ENCODE results near the gene QPRT. TPM values are rescaled to one million over a fixed set of nuclear protein-coding genes. Genes with fewer than 3 reads are reported as not detected.

QPRT gene
- total RNA-seq, 1 experiment from 2014 or later = 27.9 TPM

DNA sequence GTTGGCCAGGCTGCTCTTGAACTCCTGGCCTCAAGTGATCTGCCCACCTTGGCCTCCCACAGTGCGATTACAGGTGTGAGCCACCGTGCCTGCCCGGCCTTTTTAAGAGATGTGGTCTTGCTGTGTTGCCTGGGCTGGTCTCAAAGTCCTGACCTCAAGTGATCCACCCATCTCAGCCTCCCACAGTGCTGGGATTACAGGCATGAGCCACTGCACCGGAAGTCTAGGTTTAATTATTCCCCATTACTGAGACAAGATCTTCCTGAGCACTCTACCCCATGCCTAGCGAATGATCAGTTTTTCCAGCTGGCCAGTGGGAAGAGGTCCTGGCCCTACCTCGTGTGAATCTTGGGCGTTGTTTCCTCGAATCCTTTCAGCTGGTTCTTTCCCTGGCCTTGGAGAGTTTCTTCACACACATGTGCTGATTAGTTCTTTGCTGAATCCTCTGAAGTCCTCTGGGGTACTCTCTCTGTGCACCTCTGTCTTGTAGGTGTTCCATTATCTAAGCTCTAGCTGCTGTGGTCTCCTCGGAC is 47.9 kb downstream of the QPRT start:
- TF ChIP-seq POLR2AphosphoS5 (IDR thresholded peaks at IDR 0.05; ENCODE audit: low read depth, low read length) (no peak), TCF7L2 (IDR thresholded peaks at IDR 0.05; ENCODE audit: low read depth, low read length) (no peak), SIN3A (IDR thresholded peaks at IDR 0.05; ENCODE audit: borderline replicate concordance, insufficient read depth, low read depth, low read length) (no peak)
- TF ChIP-seq, protein P1, sequence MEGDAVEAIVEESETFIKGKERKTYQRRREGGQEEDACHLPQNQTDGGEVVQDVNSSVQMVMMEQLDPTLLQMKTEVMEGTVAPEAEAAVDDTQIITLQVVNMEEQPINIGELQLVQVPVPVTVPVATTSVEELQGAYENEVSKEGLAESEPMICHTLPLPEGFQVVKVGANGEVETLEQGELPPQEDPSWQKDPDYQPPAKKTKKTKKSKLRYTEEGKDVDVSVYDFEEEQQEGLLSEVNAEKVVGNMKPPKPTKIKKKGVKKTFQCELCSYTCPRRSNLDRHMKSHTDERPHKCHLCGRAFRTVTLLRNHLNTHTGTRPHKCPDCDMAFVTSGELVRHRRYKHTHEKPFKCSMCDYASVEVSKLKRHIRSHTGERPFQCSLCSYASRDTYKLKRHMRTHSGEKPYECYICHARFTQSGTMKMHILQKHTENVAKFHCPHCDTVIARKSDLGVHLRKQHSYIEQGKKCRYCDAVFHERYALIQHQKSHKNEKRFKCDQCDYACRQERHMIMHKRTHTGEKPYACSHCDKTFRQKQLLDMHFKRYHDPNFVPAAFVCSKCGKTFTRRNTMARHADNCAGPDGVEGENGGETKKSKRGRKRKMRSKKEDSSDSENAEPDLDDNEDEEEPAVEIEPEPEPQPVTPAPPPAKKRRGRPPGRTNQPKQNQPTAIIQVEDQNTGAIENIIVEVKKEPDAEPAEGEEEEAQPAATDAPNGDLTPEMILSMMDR (IDR thresholded peaks at IDR 0.05) = no peak
- TF ChIP-seq, protein P2, sequence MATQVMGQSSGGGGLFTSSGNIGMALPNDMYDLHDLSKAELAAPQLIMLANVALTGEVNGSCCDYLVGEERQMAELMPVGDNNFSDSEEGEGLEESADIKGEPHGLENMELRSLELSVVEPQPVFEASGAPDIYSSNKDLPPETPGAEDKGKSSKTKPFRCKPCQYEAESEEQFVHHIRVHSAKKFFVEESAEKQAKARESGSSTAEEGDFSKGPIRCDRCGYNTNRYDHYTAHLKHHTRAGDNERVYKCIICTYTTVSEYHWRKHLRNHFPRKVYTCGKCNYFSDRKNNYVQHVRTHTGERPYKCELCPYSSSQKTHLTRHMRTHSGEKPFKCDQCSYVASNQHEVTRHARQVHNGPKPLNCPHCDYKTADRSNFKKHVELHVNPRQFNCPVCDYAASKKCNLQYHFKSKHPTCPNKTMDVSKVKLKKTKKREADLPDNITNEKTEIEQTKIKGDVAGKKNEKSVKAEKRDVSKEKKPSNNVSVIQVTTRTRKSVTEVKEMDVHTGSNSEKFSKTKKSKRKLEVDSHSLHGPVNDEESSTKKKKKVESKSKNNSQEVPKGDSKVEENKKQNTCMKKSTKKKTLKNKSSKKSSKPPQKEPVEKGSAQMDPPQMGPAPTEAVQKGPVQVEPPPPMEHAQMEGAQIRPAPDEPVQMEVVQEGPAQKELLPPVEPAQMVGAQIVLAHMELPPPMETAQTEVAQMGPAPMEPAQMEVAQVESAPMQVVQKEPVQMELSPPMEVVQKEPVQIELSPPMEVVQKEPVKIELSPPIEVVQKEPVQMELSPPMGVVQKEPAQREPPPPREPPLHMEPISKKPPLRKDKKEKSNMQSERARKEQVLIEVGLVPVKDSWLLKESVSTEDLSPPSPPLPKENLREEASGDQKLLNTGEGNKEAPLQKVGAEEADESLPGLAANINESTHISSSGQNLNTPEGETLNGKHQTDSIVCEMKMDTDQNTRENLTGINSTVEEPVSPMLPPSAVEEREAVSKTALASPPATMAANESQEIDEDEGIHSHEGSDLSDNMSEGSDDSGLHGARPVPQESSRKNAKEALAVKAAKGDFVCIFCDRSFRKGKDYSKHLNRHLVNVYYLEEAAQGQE (IDR thresholded peaks at IDR 0.05; ENCODE audit: insufficient read depth in 1 of 2, low read depth in 2 of 2, low read length in 1 of 2) = no peak
- intact Hi-C loops (cut with micrococcal nuclease; ENCODE audit: unreplicated experiment) = no loop called here
- Histone ChIP-seq H3K27me3 (ENCODE audit: control insufficient read depth, insufficient read depth, low read length) (no peaks in the 10 kb centered on the region), H3K4me3 (ENCODE audit: low read depth in 2 of 2, low read length in 2 of 2) (no peak overlapping the region), H3K27ac (ENCODE audit: low read length) (no peak overlapping the region), H3K4me1 (ENCODE audit: control insufficient read depth, insufficient read depth, low read length) (no peaks in the 10 kb centered on the region), H3K36me3 (ENCODE audit: control insufficient read depth, insufficient read depth, low read length) (no peaks in the 10 kb centered on the region), H3K9me3 (ENCODE audit: control insufficient read depth, insufficient read depth, low read depth, low read length) (no peaks in the 10 kb centered on the region)
- ChIA-PET POLR2A (no interaction called here), CTCF (interaction anchor here (0.5 kb wide), 1 partner anchor 32 kb away, joined by 7 read pairs; no protein-coding TSS in a partner anchor)
- no peak for DNase-seq (ENCODE audit: low read depth, low spot score)
- no peak for ATAC-seq
- BruUV-seq (replicated peaks) = no TSS peak
- in situ Hi-C loops (cut with HindIII; ENCODE audit: low pct_unique_long_range_greater_than_20kb, low sequenced_read_pairs) = no loop called here

DNA sequence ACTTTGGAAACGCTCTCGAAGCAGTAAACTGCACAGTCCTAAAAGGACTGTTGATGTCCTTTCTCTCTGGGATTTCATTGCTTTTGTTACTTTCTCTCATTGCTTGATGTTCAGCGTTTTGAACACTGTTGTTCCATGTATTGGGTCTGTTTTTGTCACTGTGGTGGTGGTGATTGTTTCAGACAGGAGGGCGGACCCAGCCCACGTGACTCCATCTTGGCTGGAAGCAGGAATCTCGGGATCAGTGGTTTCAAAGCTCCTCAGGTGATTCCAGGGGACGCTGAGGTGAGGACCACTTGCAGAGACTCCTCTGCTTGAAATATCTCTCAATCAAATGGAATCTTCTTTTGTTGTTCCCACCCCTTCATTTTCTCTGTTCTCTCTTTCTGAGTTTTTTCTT is 48.5 kb downstream of the QPRT start:
- CTCF ChIA-PET = no interaction called here
- POLR2A ChIA-PET = no interaction called here
- DNase-seq (ENCODE audit: low read depth, low spot score) (no peak), ATAC-seq (no peak)
- H3K4me3 ChIP-seq (ENCODE audit: low read depth in 2 of 2, low read length in 2 of 2) = no peak overlapping the region
- in situ Hi-C loops (cut with HindIII; ENCODE audit: low pct_unique_long_range_greater_than_20kb, low sequenced_read_pairs) = no loop called here
- no peaks in the 10 kb centered on the region for H3K27me3 ChIP-seq (ENCODE audit: control insufficient read depth, insufficient read depth, low read length)
- intact Hi-C loops (cut with micrococcal nuclease; ENCODE audit: unreplicated experiment) = no loop called here
- H3K27ac ChIP-seq (ENCODE audit: low read length) = no peak overlapping the region
- H3K4me1 ChIP-seq (ENCODE audit: control insufficient read depth, insufficient read depth, low read length) = no peaks in the 10 kb centered on the region
- BruUV-seq (replicated peaks) = no TSS peak
- H3K36me3 ChIP-seq (ENCODE audit: control insufficient read depth, insufficient read depth, low read length) = no peaks in the 10 kb centered on the region
- no peaks in the 10 kb centered on the region for H3K9me3 ChIP-seq (ENCODE audit: control insufficient read depth, insufficient read depth, low read depth, low read length)
- TF ChIP-seq, protein P2 (IDR thresholded peaks at IDR 0.05; ENCODE audit: insufficient read depth in 1 of 2, low read depth in 2 of 2, low read length in 1 of 2) = no peak
- TF ChIP-seq SIN3A (IDR thresholded peaks at IDR 0.05; ENCODE audit: borderline replicate concordance, insufficient read depth, low read depth, low read length) (no peak), POLR2AphosphoS5 (IDR thresholded peaks at IDR 0.05; ENCODE audit: low read depth, low read length) (no peak), TCF7L2 (IDR thresholded peaks at IDR 0.05; ENCODE audit: low read depth, low read length) (no peak)
- TF ChIP-seq, protein P1 (IDR thresholded peaks at IDR 0.05) = no peak
